ENCODE data around the gene KLF13. TPM values are rescaled to one million over a fixed set of nuclear protein-coding genes. Genes with fewer than 3 reads are reported as not detected.

The KLF13 gene
- total and polyA plus RNA-seq, 2 experiments from 2014 or later, result 23.5 to 28.6 TPM

DNA sequence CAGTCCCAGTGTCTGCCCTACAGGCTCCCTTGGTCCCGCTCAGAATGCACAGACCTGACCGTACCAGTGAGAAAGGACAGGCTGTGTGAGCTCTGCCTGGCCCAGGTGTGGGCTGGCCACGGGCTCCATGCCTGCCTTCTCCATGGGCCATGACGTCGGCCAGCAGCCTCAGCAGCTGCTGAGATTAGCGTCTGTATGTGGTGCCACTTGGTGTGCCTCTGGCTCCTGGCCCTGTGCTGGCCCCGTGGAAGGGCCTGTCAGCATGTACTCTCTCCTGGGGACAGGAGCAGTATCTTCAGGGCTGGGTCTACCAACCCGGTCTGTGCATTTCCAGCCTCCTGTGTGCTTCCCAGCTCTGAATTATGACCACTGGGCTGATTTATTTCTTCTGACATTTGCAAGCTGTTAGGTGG, 25.7 kb downstream of the KLF13 start (continued):
- TF ChIP-seq, protein P1, sequence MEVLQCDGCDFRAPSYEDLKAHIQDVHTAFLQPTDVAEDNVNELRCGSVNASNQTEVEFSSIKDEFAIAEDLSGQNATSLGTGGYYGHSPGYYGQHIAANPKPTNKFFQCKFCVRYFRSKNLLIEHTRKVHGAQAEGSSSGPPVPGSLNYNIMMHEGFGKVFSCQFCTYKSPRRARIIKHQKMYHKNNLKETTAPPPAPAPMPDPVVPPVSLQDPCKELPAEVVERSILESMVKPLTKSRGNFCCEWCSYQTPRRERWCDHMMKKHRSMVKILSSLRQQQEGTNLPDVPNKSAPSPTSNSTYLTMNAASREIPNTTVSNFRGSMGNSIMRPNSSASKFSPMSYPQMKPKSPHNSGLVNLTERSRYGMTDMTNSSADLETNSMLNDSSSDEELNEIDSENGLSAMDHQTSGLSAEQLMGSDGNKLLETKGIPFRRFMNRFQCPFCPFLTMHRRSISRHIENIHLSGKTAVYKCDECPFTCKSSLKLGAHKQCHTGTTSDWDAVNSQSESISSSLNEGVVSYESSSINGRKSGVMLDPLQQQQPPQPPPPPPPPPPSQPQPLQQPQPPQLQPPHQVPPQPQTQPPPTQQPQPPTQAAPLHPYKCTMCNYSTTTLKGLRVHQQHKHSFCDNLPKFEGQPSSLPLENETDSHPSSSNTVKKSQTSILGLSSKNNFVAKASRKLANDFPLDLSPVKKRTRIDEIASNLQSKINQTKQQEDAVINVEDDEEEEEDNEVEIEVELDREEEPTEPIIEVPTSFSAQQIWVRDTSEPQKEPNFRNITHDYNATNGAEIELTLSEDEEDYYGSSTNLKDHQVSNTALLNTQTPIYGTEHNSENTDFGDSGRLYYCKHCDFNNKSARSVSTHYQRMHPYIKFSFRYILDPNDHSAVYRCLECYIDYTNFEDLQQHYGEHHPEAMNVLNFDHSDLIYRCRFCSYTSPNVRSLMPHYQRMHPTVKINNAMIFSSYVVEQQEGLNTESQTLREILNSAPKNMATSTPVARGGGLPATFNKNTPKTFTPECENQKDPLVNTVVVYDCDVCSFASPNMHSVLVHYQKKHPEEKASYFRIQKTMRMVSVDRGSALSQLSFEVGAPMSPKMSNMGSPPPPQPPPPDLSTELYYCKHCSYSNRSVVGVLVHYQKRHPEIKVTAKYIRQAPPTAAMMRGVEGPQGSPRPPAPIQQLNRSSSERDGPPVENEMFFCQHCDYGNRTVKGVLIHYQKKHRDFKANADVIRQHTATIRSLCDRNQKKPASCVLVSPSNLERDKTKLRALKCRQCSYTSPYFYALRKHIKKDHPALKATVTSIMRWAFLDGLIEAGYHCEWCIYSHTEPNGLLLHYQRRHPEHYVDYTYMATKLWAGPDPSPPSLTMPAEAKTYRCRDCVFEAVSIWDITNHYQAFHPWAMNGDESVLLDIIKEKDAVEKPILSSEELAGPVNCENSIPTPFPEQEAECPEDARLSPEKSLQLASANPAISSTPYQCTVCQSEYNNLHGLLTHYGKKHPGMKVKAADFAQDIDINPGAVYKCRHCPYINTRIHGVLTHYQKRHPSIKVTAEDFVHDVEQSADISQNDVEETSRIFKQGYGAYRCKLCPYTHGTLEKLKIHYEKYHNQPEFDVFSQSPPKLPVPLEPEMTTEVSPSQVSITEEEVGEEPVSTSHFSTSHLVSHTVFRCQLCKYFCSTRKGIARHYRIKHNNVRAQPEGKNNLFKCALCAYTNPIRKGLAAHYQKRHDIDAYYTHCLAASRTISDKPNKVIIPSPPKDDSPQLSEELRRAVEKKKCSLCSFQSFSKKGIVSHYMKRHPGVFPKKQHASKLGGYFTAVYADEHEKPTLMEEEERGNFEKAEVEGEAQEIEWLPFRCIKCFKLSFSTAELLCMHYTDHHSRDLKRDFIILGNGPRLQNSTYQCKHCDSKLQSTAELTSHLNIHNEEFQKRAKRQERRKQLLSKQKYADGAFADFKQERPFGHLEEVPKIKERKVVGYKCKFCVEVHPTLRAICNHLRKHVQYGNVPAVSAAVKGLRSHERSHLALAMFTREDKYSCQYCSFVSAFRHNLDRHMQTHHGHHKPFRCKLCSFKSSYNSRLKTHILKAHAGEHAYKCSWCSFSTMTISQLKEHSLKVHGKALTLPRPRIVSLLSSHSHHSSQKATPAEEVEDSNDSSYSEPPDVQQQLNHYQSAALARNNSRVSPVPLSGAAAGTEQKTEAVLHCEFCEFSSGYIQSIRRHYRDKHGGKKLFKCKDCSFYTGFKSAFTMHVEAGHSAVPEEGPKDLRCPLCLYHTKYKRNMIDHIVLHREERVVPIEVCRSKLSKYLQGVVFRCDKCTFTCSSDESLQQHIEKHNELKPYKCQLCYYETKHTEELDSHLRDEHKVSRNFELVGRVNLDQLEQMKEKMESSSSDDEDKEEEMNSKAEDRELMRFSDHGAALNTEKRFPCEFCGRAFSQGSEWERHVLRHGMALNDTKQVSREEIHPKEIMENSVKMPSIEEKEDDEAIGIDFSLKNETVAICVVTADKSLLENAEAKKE (CRISPR knock-in tag; IDR thresholded peaks at IDR 0.05), result no peak
- TF ChIP-seq EZH2phosphoT487 (IDR thresholded peaks at IDR 0.05; ENCODE audit: unreplicated experiment), result no peak
- no peak for TF ChIP-seq STAT1 (IDR thresholded peaks at IDR 0.05; ENCODE audit: unreplicated experiment)

DNA sequence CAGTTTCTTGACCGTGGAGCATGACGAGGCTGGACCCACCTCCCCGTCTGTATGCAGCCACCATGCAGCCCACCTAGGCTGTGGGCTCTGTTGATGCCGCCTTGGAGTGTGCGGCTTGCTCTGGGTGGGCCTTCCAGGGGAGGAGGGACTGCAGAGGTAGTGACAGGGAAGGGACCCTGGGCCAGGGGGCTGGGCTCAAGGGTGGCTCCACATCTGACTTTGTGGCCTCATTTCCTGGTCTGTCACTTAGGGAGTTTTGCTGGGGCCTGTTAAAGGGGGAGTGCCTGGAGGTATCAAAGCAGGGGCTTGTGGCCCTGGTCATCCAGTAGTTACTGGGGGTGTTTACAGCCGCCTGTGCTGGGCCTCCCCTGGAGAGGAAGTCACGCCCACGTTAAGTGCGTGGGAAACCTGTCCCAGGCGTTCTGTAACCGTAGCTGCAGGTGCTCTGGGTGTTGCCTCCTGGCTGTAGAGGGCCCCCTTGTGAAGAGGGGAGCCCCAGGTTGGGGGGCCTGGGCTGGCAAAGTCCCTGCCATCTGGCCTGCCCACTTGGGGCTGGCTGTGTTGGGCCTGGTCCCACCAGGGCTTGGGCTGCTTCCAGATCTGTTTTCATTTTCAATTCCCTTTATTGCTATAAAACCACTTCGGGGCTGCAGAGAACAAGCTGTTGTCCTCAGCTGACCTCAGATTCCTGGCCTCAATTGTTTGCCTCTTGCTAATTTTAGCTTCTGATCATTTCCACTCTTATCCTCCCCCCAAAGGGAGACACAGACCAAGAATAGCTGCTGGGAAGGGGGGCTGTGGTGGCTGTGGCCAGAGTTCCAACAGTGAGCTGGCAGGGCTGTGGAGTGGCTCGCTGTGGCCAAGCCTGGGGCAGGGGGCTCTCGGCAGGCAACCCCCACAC, 26.5 kb downstream of the KLF13 start:
- Histone ChIP-seq H3K79me2 (replicated peaks; ENCODE audit: insufficient read depth) (peaks cover 64% of the 10 kb centered on the region), H3K4me1 (ENCODE audit: insufficient read depth) (0 out of 2 replicates have a peak, but pooled peaks cover 2% of the 10 kb centered on the region), H2AFZ (no peak overlapping the region), H3K4me2 (no peak overlapping the region), H3K36me3 (ENCODE audit: insufficient read depth) (no peaks in the 10 kb centered on the region), H3K9me2 (ENCODE audit: insufficient read depth) (no peaks in the 10 kb centered on the region), H3K4me3 (no peak overlapping the region), H4K20me1 (replicated peaks; ENCODE audit: insufficient read depth) (peaks cover 13% of the 10 kb centered on the region), H3F3A (replicated peaks; ENCODE audit: low read depth) (no peaks in the 10 kb centered on the region), H3K27ac (ENCODE audit: low read depth) (no peak overlapping the region), H3K27me3 (ENCODE audit: insufficient read depth) (no peaks in the 10 kb centered on the region)
- Mint-ChIP-seq H3K27ac (0 out of 2 replicates have a peak overlapping the region, but pooled peaks have one; percentile 21), H3K36me3 (ENCODE audit: low read depth) (no peaks in the 10 kb centered on the region), H3K4me3 (no peak overlapping the region), H3K27me3 (ENCODE audit: insufficient read depth, low read depth, poor library complexity) (no peaks in the 10 kb centered on the region), H3K4me1 (peaks cover 33% of the 10 kb centered on the region), H3K9me3 (no peaks in the 10 kb centered on the region)
- DNase-seq (ENCODE audit: low spot score) (no peak), ATAC-seq (peak; percentile 57)
- TF ChIP-seq POLR2AphosphoS5 (IDR thresholded peaks at IDR 0.05; ENCODE audit: low read depth) (no peak), EZH2 (IDR thresholded peaks at IDR 0.05; ENCODE audit: low read depth, unreplicated experiment) (no peak)
- TF ChIP-seq, protein P2, sequence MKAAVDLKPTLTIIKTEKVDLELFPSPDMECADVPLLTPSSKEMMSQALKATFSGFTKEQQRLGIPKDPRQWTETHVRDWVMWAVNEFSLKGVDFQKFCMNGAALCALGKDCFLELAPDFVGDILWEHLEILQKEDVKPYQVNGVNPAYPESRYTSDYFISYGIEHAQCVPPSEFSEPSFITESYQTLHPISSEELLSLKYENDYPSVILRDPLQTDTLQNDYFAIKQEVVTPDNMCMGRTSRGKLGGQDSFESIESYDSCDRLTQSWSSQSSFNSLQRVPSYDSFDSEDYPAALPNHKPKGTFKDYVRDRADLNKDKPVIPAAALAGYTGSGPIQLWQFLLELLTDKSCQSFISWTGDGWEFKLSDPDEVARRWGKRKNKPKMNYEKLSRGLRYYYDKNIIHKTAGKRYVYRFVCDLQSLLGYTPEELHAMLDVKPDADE (IDR thresholded peaks at IDR 0.05), result no peak
- TF ChIP-seq, protein P3, sequence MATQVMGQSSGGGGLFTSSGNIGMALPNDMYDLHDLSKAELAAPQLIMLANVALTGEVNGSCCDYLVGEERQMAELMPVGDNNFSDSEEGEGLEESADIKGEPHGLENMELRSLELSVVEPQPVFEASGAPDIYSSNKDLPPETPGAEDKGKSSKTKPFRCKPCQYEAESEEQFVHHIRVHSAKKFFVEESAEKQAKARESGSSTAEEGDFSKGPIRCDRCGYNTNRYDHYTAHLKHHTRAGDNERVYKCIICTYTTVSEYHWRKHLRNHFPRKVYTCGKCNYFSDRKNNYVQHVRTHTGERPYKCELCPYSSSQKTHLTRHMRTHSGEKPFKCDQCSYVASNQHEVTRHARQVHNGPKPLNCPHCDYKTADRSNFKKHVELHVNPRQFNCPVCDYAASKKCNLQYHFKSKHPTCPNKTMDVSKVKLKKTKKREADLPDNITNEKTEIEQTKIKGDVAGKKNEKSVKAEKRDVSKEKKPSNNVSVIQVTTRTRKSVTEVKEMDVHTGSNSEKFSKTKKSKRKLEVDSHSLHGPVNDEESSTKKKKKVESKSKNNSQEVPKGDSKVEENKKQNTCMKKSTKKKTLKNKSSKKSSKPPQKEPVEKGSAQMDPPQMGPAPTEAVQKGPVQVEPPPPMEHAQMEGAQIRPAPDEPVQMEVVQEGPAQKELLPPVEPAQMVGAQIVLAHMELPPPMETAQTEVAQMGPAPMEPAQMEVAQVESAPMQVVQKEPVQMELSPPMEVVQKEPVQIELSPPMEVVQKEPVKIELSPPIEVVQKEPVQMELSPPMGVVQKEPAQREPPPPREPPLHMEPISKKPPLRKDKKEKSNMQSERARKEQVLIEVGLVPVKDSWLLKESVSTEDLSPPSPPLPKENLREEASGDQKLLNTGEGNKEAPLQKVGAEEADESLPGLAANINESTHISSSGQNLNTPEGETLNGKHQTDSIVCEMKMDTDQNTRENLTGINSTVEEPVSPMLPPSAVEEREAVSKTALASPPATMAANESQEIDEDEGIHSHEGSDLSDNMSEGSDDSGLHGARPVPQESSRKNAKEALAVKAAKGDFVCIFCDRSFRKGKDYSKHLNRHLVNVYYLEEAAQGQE (IDR thresholded peaks at IDR 0.05; ENCODE audit: unreplicated experiment), result no peak
